Gastrocnemius medialis (tissue), 4 donors: ENCODE results near the gene DNAJB12. TPM values are rescaled to one million over a fixed set of nuclear protein-coding genes. Genes with fewer than 3 reads are reported as not detected.

Experiments
- ATAC-seq, 2 donors: fragments of 150-250 bp; one replicate each; pipeline ENCODE4 v1.9.1; 2016
- DNase-seq, 2 donors: peaks; one replicate each; pipeline ENCODE4 v3.0.0-alpha.2; 2019
- H3K27ac ChIP-seq, 4 donors: fragments of 200-600 bp; sonication (generic); 1 replicate in 1 of 4; 2 replicates in 3 of 4; pipeline ENCODE4 v1.5.1; 2016 to 2018; ENCODE audit warnings: mild to moderate bottlenecking in 2 of 4, moderate library complexity in 1 of 4
- H3K27me3 ChIP-seq, 3 donors: fragments of 200-600 bp; sonication (generic) in 2 of 3; 1 replicate in 1 of 3; 2 replicates in 2 of 3; pipeline versions ENCODE4 v1.5.1 to v1.6.0; 2016 to 2019; ENCODE audit warnings: mild to moderate bottlenecking in 1 of 3, moderate library complexity in 1 of 3
- H3K36me3 ChIP-seq, 2 donors: fragments of 200-600 bp; sonication (generic) in 1 of 2; one replicate each; pipeline ENCODE4 v1.5.1; 2017 to 2018
- H3K4me1 ChIP-seq, 2 donors: fragments of 200-600 bp; sonication (generic) in 1 of 2; one replicate each; pipeline ENCODE4 v1.5.1; 2016 to 2017; ENCODE audit warnings: mild to moderate bottlenecking in 2 of 2
- H3K4me3 ChIP-seq, 4 donors: fragments of 200-600 bp; sonication (generic) in 3 of 4; 1 replicate in 1 of 4; 2 replicates in 3 of 4; pipeline ENCODE4 v1.5.1; 2016 to 2019; ENCODE audit warnings: mild to moderate bottlenecking in 2 of 4
- H3K9me3 ChIP-seq, 3 donors: fragments of 200-600 bp; sonication (generic) in 2 of 3; 1 replicate in 1 of 3; 2 replicates in 2 of 3; pipeline ENCODE4 v1.5.1; 2016 to 2019
- POLR2A ChIP-seq, 2 donors: fragments of 450-650 bp; IDR thresholded peaks; one replicate each; pipeline ENCODE4 v1.6.1; 2017; ENCODE audit warnings: antibody characterized with exemption in 2 of 2, mild to moderate bottlenecking in 2 of 2, moderate library complexity in 2 of 2
- in situ Hi-C, 4 donors: fragments of 200-750 bp; cut with MboI; loops; one replicate each; pipeline versions ENCODE4 v1.15.0 to v1.8.0; 2017; ENCODE audit warnings: low sequenced_read_pairs in 4 of 4
- intact Hi-C: fragments of 100-400 bp; cut with DNase I; formaldehyde crosslinking; loops from one replicate; pipeline ENCODE4 v1.15.1; 2023; ENCODE audit warnings: low total_unique reads
- total RNA-seq, 4 donors: library from RNA; depleted of rRNA; stranded (reverse); fragments of >200 nt; gene quantifications; one replicate each; pipeline versions ENCODE4 v1.1.0 to v1.2.3, GENCODE V29; 2016
- TF ChIP-seq, protein P1 (sequence below), 5 experiments: fragments of 450-650 bp in 3 of 5; fragments of 200-600 bp in 2 of 5; sonication (generic) in 2 of 5; IDR thresholded peaks in 4 of 5; conservative IDR thresholded peaks in 1 of 5; 1 replicate in 4 of 5; 2 replicates in 1 of 5; pipeline ENCODE4 v1.5.1; 2016 to 2019; ENCODE audit warnings: antibody characterized with exemption in 5 of 5, mild to moderate bottlenecking in 3 of 5, moderate library complexity in 3 of 5

DNAJB12 gene
- total RNA-seq, 4 donors from 2014 or later = 35.8 to 49.7 (median 39.0) TPM

DNA sequence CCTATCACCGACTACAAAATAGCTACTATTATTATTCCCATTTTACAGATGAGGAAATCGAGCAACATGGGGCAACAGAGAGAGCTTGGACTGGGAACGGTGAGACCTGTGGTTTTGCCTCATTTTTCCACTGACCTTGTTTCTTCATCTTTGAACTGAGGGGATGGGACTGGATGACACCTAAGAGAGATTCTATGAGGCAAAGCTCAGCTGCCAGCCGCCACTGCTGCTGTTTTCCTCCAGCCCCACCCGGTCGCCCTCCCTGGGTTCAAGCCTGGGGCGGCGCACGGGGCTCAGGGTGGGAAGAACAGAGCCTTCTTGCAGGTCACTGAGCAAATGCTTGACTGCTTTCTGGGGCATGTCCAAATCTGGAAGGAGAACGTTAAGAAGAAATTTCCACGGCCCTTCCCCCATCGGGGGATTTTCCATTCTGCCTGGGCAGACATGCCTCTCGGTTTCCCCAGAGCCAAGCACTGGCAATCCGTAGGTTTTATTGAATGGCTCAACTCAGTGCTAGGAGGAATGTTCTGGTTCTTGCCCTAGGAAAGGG lies 68.7 kb downstream of the DNAJB12 start:
- Histone ChIP-seq H3K4me1 (no peaks in the 10 kb centered on the region), H3K27ac (no peak overlapping the region), H3K36me3 (no peaks in the 10 kb centered on the region), H3K4me3 (no peak overlapping the region), H3K27me3 (no peaks in the 10 kb centered on the region), H3K9me3 (no peaks in the 10 kb centered on the region)
- DNase-seq (no peak), ATAC-seq (no peak)
- no peak for TF ChIP-seq POLR2A (IDR thresholded peaks at IDR 0.05)
- TF ChIP-seq, protein P1, sequence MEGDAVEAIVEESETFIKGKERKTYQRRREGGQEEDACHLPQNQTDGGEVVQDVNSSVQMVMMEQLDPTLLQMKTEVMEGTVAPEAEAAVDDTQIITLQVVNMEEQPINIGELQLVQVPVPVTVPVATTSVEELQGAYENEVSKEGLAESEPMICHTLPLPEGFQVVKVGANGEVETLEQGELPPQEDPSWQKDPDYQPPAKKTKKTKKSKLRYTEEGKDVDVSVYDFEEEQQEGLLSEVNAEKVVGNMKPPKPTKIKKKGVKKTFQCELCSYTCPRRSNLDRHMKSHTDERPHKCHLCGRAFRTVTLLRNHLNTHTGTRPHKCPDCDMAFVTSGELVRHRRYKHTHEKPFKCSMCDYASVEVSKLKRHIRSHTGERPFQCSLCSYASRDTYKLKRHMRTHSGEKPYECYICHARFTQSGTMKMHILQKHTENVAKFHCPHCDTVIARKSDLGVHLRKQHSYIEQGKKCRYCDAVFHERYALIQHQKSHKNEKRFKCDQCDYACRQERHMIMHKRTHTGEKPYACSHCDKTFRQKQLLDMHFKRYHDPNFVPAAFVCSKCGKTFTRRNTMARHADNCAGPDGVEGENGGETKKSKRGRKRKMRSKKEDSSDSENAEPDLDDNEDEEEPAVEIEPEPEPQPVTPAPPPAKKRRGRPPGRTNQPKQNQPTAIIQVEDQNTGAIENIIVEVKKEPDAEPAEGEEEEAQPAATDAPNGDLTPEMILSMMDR (IDR thresholded peaks at IDR 0.05 in 4 of 5, conservative IDR thresholded peaks at IDR 0.05 in 1 of 5) = no peak
- in situ Hi-C loops = no loop called here
- intact Hi-C loops = no loop called here

DNA sequence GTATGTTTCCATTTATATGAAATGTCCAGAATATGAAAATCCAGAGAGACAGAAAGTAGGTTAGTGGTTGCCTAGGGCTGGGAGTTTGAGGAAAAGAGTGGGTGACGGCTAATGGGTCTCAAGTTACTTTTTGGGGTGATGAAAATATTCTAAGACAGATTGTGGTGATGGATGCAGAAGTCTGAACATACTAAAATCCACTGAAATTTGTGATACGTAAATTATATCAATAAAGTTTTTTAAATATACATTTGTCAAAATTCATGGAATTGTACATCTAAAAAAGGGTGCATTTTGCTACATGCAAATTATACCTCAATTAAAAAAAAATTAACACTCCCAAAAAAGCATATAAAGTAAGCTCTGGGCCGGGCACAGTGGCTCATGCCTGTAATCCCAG lies 71.6 kb downstream of the DNAJB12 start:
- Histone ChIP-seq H3K9me3 (no peaks in the 10 kb centered on the region), H3K4me3 (no peak overlapping the region), H3K27me3 (no peaks in the 10 kb centered on the region), H3K36me3 (no peaks in the 10 kb centered on the region), H3K4me1 (peaks cover 13 to 15% of the 10 kb centered on the region in 2 donors), H3K27ac (no peak overlapping the region)
- TF ChIP-seq POLR2A (IDR thresholded peaks at IDR 0.05) = no peak
- TF ChIP-seq, protein P1 (IDR thresholded peaks at IDR 0.05 in 4 of 5, conservative IDR thresholded peaks at IDR 0.05 in 1 of 5) = no peak
- no peak for DNase-seq
- intact Hi-C loops (no loop called here), in situ Hi-C loops (no loop called here)
- ATAC-seq = no peak

Other genes starting within 250 kb of the DNAJB12 start
- gene ANAPC16, start 138.9 kb downstream of the DNAJB12 start, total RNA-seq = 100 to 1,000 TPM in 2 of 4 donors, 10 to 100 TPM in 2; 70.9 to 168 (median 105) TPM
- 10 to 100 TPM; 26.1 to 31.1 (median 29.6) TPM for gene ASCC1, start 138.6 kb downstream of the DNAJB12 start, total RNA-seq
- 100 to 1,000 TPM; 296 to 667 (median 319) TPM for gene DDIT4, start 81.0 kb downstream of the DNAJB12 start, total RNA-seq